ENCODE results near the gene RAN. TPM values are rescaled to one million over a fixed set of nuclear protein-coding genes. Genes with fewer than 3 reads are reported as not detected.

Gene RAN
- total RNA-seq (100 to 1,000 TPM; 431 to 653 TPM), polyA plus RNA-seq (ENCODE audit: insufficient read length in 6 of 6) (100 to 1,000 TPM; 529 to 665 (median 563) TPM)
- long read RNA-seq, donor 1, transcript RAN-203 (6 exons, 2,455 nt) = minor isoform, 7 of 823 reads
- long read RNA-seq, donor 1, transcript RAN-202 (6 exons, 1,530 nt) = minor isoform, 28 of 823 reads
- long read RNA-seq, donor 1, transcript RAN-212 (7 exons, 2,661 nt) = major isoform, 220 of 823 reads
- long read RNA-seq, donor 1, partial matches to known transcripts = 547 of 823 reads
- long read RNA-seq, donor 1, other reads (novel, unspliced or antisense) = 18 of 823 reads
- long read RNA-seq, donor 2, transcript RAN-202 (6 exons, 1,530 nt) = minor isoform, 43 of 802 reads
- long read RNA-seq, donor 2, transcript RAN-212 (7 exons, 2,661 nt) = major isoform, 172 of 802 reads
- long read RNA-seq, donor 2, partial matches to known transcripts = 585 of 802 reads
- long read RNA-seq, donor 2, other reads (novel, unspliced or antisense) = 0 of 802 reads
- long read RNA-seq, donor 3, transcript RAN-212 (7 exons, 2,661 nt) = major isoform, 232 of 656 reads
- long read RNA-seq, donor 3, transcript RAN-202 (6 exons, 1,530 nt) = minor isoform, 18 of 656 reads
- long read RNA-seq, donor 3, partial matches to known transcripts = 391 of 656 reads
- long read RNA-seq, donor 3, other reads (novel, unspliced or antisense) = 11 of 656 reads
- long read RNA-seq, donor 4, transcript RAN-212 (7 exons, 2,661 nt) = major isoform, 271 of 293 reads
- long read RNA-seq, donor 4, transcript RAN-202 (6 exons, 1,530 nt) = minor isoform, 7 of 293 reads
- long read RNA-seq, donor 4, partial matches to known transcripts = 3 of 293 reads
- long read RNA-seq, donor 4, other reads (novel, unspliced or antisense) = 8 of 293 reads
- long read RNA-seq, donor 5, transcript RAN-202 (6 exons, 1,530 nt) = minor isoform, 15 of 256 reads
- long read RNA-seq, donor 5, transcript RAN-212 (7 exons, 2,661 nt) = major isoform, 193 of 256 reads
- long read RNA-seq, donor 5, partial matches to known transcripts = 43 of 256 reads
- long read RNA-seq, donor 5, other reads (novel, unspliced or antisense) = 0 of 256 reads
- long read RNA-seq, donor 6, transcript RAN-212 (7 exons, 2,661 nt) = major isoform, 240 of 998 reads
- long read RNA-seq, donor 6, transcript RAN-202 (6 exons, 1,530 nt) = minor isoform, 26 of 998 reads
- long read RNA-seq, donor 6, partial matches to known transcripts = 722 of 998 reads
- long read RNA-seq, donor 6, other reads (novel, unspliced or antisense) = 8 of 998 reads
- long read RNA-seq, donor 7, transcript RAN-202 (6 exons, 1,530 nt) = minor isoform, 9 of 229 reads
- long read RNA-seq, donor 7, transcript RAN-212 (7 exons, 2,661 nt) = major isoform, 103 of 229 reads
- long read RNA-seq, donor 7, partial matches to known transcripts = 115 of 229 reads
- long read RNA-seq, donor 7, other reads (novel, unspliced or antisense) = 0 of 229 reads
- long read RNA-seq, donor 8, transcript RAN-212 (7 exons, 2,661 nt) = major isoform, 125 of 294 reads
- long read RNA-seq, donor 8, transcript RAN-202 (6 exons, 1,530 nt) = minor isoform, 18 of 294 reads
- long read RNA-seq, donor 8, partial matches to known transcripts = 143 of 294 reads
- long read RNA-seq, donor 8, other reads (novel, unspliced or antisense) = 5 of 294 reads
- long read RNA-seq, donor 9 = 0 reads
- long read RNA-seq, donor 10, transcript RAN-203 (6 exons, 2,455 nt) = minor isoform, 14 of 619 reads
- long read RNA-seq, donor 10, transcript RAN-212 (7 exons, 2,661 nt) = major isoform, 565 of 619 reads
- long read RNA-seq, donor 10, transcript RAN-202 (6 exons, 1,530 nt) = minor isoform, 23 of 619 reads
- long read RNA-seq, donor 10, partial matches to known transcripts = 3 of 619 reads
- long read RNA-seq, donor 10, other reads (novel, unspliced or antisense) = 14 of 619 reads
- long read RNA-seq, donor 11, transcript RAN-202 (6 exons, 1,530 nt) = minor isoform, 21 of 618 reads
- long read RNA-seq, donor 11, transcript RAN-212 (7 exons, 2,661 nt) = major isoform, 170 of 618 reads
- long read RNA-seq, donor 11, partial matches to known transcripts = 420 of 618 reads
- long read RNA-seq, donor 11, other reads (novel, unspliced or antisense) = 5 of 618 reads
- long read RNA-seq, donor 12, transcript RAN-202 (6 exons, 1,530 nt) = minor isoform, 11 of 162 reads
- long read RNA-seq, donor 12, transcript RAN-212 (7 exons, 2,661 nt) = major isoform, 122 of 162 reads
- long read RNA-seq, donor 12, partial matches to known transcripts = 16 of 162 reads
- long read RNA-seq, donor 12, other reads (novel, unspliced or antisense) = 11 of 162 reads

GRCh38 chr12:130871286-130872178, at the start of gene RAN:
RAN (plus strand) TSS chr12:130872066; CDS start chr12:130872594, 528 bp downstream.
- H3K27ac ChIP-seq = peak within 1 kb of the TSS; percentile 85 to 87
- H3K9me3 ChIP-seq = no peaks in the 10 kb centered on the region
- DNase-seq = peak; percentile 89 to 97 (median 95)
- no peak for TF ChIP-seq CTCF (IDR thresholded peaks at IDR 0.05)
- H3K4me3 ChIP-seq = peak within 1 kb of the TSS; percentile 70 to 90
- peaks cover 0 to 36% of the 10 kb centered on the region in 2 donors for H3K36me3 ChIP-seq
- intact Hi-C loops (cut with DNase I) = no loop called here
- peaks cover 15 to 32% of the 10 kb centered on the region in 2 donors for H3K4me1 ChIP-seq
- no peaks in the 10 kb centered on the region for H3K27me3 ChIP-seq
- peak; percentile 88 for ATAC-seq

GRCh38 chr12:130825771-130826150, 46.1 kb upstream of the RAN start:
- intact Hi-C loops (cut with DNase I) = no loop called here
- ATAC-seq (no peak), DNase-seq (no peak)
- Histone ChIP-seq H3K27me3 (no peaks in the 10 kb centered on the region), H3K4me3 (no peak overlapping the region), H3K36me3 (peaks cover 0 to 18% of the 10 kb centered on the region in 2 donors), H3K27ac (peak overlapping the region in 1 of 2 donors; percentile 24), H3K4me1 (peaks cover 0 to 3% of the 10 kb centered on the region in 2 donors), H3K9me3 (no peaks in the 10 kb centered on the region)
- TF ChIP-seq CTCF (IDR thresholded peaks at IDR 0.05) = no peak

GRCh38 chr12:130826151-130826801, 45.6 kb upstream of the RAN start:
- Histone ChIP-seq H3K4me1 (peaks cover 0 to 3% of the 10 kb centered on the region in 2 donors), H3K27me3 (no peaks in the 10 kb centered on the region), H3K9me3 (no peaks in the 10 kb centered on the region), H3K36me3 (peaks cover 0 to 13% of the 10 kb centered on the region in 2 donors), H3K4me3 (no peak overlapping the region), H3K27ac (peak overlapping the region in 1 of 2 donors; percentile 24)
- ATAC-seq = peak; percentile 77
- intact Hi-C loops (cut with DNase I) = no loop called here
- peak; percentile 53 to 74 for TF ChIP-seq CTCF (IDR thresholded peaks at IDR 0.05)
- peak in 1 of 4 donors; percentile 91 for DNase-seq
